Activated T-helper 2 cell treated with anti-CD3 and anti-CD28 coated beads, Interferon-gamma antibody, Interleukin-2, Interleukin-4, amounts not matched to agents 10 μg/mL and 5 μg/mL and 100 μg/mL, durations not matched to agents 14 hours and 24 hours and 36 hours (primary cell): Measurements from ENCODE around the gene ADGRG7. TPM values are rescaled to one million over a fixed set of nuclear protein-coding genes. Genes with fewer than 3 reads are reported as not detected.

ENCODE experiments used
- DNase-seq: peaks from one replicate; pipeline ENCODE4 v3.0.0; 2021; ENCODE audit warnings: low spot score
- H3K27ac Mint-ChIP-seq: one replicate; pipeline ENCODE4 v1.8.0; 2021; ENCODE audit warnings: mixed read lengths
- H3K27me3 Mint-ChIP-seq: one replicate; pipeline ENCODE4 v1.8.0; 2021; ENCODE audit warnings: low read depth, mixed read lengths
- H3K36me3 Mint-ChIP-seq: one replicate; pipeline ENCODE4 v1.8.0; 2021; ENCODE audit warnings: low read depth, mixed read lengths
- H3K4me1 Mint-ChIP-seq: one replicate; pipeline ENCODE4 v1.8.0; 2021; ENCODE audit warnings: low read depth, mixed read lengths
- H3K4me3 Mint-ChIP-seq: one replicate; pipeline ENCODE4 v1.8.0; 2021; ENCODE audit warnings: low read depth, mild to moderate bottlenecking, moderate library complexity, mixed read lengths
- H3K9me3 Mint-ChIP-seq: one replicate; pipeline ENCODE4 v1.8.0; 2021; ENCODE audit warnings: mixed read lengths
- intact Hi-C: fragments of 100-400 bp; cut with micrococcal nuclease; formaldehyde crosslinking; loops from one replicate; pipeline ENCODE4 v1.15.1; 2023
- total RNA-seq: library from RNA; stranded (reverse); gene quantifications from 2 replicates; pipeline ENCODE4 v1.2.3, GENCODE V29; 2022

ADGRG7 gene
- total RNA-seq, 1 donor from 2014 or later, result not detected

- Mint-ChIP-seq H3K27ac (no peak overlapping the region), H3K9me3 (no peaks in the 10 kb centered on the region), H3K36me3 (peaks cover 92% of the 10 kb centered on the region), H3K27me3 (no peaks in the 10 kb centered on the region), H3K4me3 (no peak overlapping the region), H3K4me1 (peaks cover 37% of the 10 kb centered on the region)
- DNase-seq, result no peak
- intact Hi-C loops, result loop anchor here (10.0 kb wide), 1 partner anchor 383 kb away; the partner anchor contains the start of gene NIT2
Measured at GRCh38 chr3:100717637-100718487, 108.5 kb downstream of the ADGRG7 start.

GRCh38 chr3:100719136-100719535, 109.7 kb downstream of the ADGRG7 start:
- no peaks in the 10 kb centered on the region for H3K9me3 Mint-ChIP-seq
- intact Hi-C loops, result loop anchor here (10.0 kb wide), 1 partner anchor 384 kb away; the partner anchor contains the start of gene NIT2
- H3K4me1 Mint-ChIP-seq, result peaks cover 32% of the 10 kb centered on the region
- H3K27ac Mint-ChIP-seq, result no peak overlapping the region
- peaks cover 89% of the 10 kb centered on the region for H3K36me3 Mint-ChIP-seq
- no peaks in the 10 kb centered on the region for H3K27me3 Mint-ChIP-seq
- no peak overlapping the region for H3K4me3 Mint-ChIP-seq
- no peak for DNase-seq

DNA sequence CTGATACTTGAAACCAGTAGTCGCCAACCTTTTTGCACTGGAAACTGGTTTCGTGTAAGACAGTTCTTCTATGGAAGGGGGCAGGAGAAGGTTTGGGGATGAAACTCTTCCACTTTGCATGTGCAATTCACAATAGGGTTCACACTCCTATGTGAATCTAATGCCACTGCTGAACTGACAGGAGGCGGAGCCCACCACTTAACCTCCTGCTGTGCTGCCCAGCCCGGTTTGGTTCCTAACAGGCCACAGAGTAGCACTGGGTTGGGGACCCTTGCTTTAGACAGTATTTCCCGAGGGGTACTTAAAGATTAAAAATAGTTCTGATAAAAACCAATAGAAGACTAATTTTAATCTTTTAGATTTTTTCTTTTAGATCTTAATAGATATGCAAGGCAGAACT, 111.0 kb downstream of the ADGRG7 start:
- intact Hi-C loops, result no loop called here
- H3K27ac Mint-ChIP-seq, result no peak overlapping the region
- peaks cover 77% of the 10 kb centered on the region for H3K36me3 Mint-ChIP-seq
- H3K9me3 Mint-ChIP-seq, result no peaks in the 10 kb centered on the region
- no peak overlapping the region for H3K4me3 Mint-ChIP-seq
- H3K27me3 Mint-ChIP-seq, result no peaks in the 10 kb centered on the region
- peaks cover 26% of the 10 kb centered on the region for H3K4me1 Mint-ChIP-seq
- DNase-seq, result no peak

DNA sequence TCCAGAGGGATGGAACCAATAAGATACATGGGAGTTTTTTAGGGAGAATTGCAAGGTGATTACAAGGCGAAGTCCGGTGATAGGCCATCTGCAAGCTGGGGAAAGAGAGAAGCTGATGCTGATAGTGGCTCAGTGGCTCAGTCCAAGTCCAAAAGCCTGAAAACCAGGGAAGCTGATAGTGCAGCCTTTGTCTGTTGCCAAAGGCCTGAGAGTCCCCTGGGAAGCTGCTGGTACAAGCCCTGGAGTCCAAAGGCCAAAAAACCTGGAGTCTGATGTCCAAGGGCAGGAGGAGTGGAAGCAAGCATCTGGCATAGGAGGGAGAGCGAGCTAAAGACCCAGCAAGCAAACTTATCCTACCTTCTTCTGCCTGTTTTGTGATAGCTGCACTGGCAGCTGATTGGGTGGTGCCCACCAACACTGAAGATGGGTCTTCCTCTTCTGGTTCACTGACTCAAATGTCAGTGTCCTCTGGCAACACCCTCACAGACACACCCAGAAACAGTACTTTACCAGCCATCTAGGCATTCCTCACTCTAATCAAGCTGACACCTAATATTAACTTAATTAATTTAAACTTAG, 116.6 kb downstream of the ADGRG7 start:
- intact Hi-C loops, result no loop called here
- Mint-ChIP-seq H3K9me3 (no peaks in the 10 kb centered on the region), H3K27ac (peak overlapping the region; percentile 11)

DNA sequence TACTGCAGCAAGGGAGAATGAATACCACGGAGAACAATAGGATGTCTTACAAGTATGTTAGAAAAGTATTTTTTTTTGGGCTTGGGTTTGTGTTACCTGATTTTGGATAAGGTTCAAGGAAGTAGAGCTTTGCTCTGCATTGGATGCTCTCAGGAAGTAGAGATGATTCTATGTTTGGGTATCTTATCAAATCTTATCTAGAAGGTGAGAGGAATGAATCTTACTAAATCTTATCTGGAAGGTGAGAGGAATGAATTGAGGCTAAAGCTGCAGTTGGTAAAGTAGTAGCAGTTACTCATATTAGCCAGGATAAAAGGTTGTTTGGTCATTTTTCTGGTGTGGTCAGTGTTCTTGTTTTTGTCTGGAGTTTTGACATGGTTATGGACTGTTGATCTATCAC, 117.3 kb downstream of the ADGRG7 start:
- Mint-ChIP-seq H3K36me3 (peaks cover 62% of the 10 kb centered on the region), H3K27ac (peak overlapping the region; percentile 54), H3K9me3 (no peaks in the 10 kb centered on the region), H3K4me3 (no peak overlapping the region), H3K4me1 (peaks cover 30% of the 10 kb centered on the region), H3K27me3 (no peaks in the 10 kb centered on the region)
- no peak for DNase-seq
- intact Hi-C loops, result no loop called here

More for the DNA sequence above, 116.6 kb downstream of the ADGRG7 start:
- Mint-ChIP-seq H3K27me3 (no peaks in the 10 kb centered on the region), H3K36me3 (peaks cover 64% of the 10 kb centered on the region), H3K4me1 (peaks cover 30% of the 10 kb centered on the region), H3K4me3 (no peak overlapping the region)
- DNase-seq, result no peak

DNA sequence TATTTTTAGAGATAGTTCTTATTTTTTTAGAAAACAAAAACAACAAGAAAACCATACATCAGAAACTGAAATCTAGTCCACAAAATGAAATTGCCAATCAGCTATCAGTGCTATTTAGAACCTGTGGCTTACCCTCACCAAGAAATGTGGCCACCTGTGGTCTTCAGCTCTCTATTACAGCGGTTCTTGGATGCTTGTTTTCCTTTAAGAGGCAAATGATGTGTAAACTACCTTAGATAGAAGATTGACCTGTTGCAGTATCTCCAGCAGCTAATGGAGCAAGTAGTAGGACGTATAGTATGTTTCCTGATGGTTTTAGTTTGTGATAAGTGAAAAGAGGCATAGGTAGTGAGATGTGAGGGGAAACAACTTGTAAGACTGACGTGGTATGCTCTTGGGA, 121.1 kb downstream of the ADGRG7 start:
- Mint-ChIP-seq H3K27ac (peak overlapping the region; percentile 36), H3K36me3 (peaks cover 71% of the 10 kb centered on the region), H3K4me3 (no peak overlapping the region), H3K27me3 (no peaks in the 10 kb centered on the region), H3K4me1 (peaks cover 40% of the 10 kb centered on the region), H3K9me3 (no peaks in the 10 kb centered on the region)
- intact Hi-C loops, result loop anchor here (10.0 kb wide), 1 partner anchor 266 kb away; no protein-coding TSS in a partner anchor
- DNase-seq, result no peak

GRCh38 chr3:100732435-100732834, 123.0 kb downstream of the ADGRG7 start:
- intact Hi-C loops, result loop anchor here (10.0 kb wide), 1 partner anchor 268 kb away; no protein-coding TSS in a partner anchor
- no peaks in the 10 kb centered on the region for H3K9me3 Mint-ChIP-seq
- H3K4me1 Mint-ChIP-seq, result peaks cover 31% of the 10 kb centered on the region
- peaks cover 71% of the 10 kb centered on the region for H3K36me3 Mint-ChIP-seq
- no peak overlapping the region for H3K27ac Mint-ChIP-seq
- H3K27me3 Mint-ChIP-seq, result no peaks in the 10 kb centered on the region
- no peak for DNase-seq
- H3K4me3 Mint-ChIP-seq, result no peak overlapping the region

GRCh38 chr3:100737334-100737733, 127.9 kb downstream of the ADGRG7 start:
- Mint-ChIP-seq H3K9me3 (no peaks in the 10 kb centered on the region), H3K36me3 (peaks cover 76% of the 10 kb centered on the region), H3K27me3 (no peaks in the 10 kb centered on the region), H3K4me3 (no peak overlapping the region), H3K27ac (peak overlapping the region; percentile 33), H3K4me1 (peaks cover 41% of the 10 kb centered on the region)
- no peak for DNase-seq
- intact Hi-C loops, result loop anchor here (2.0 to 10.0 kb wide), 3 partner anchors 60 to 645 kb away; no protein-coding TSS in a partner anchor

GRCh38 chr3:100740207-100740606, 130.8 kb downstream of the ADGRG7 start:
- peak overlapping the region; percentile 63 for H3K27ac Mint-ChIP-seq
- no peak for DNase-seq
- peaks cover 71% of the 10 kb centered on the region for H3K36me3 Mint-ChIP-seq
- no peak overlapping the region for H3K4me3 Mint-ChIP-seq
- no peaks in the 10 kb centered on the region for H3K27me3 Mint-ChIP-seq
- peaks cover 31% of the 10 kb centered on the region for H3K4me1 Mint-ChIP-seq
- intact Hi-C loops, result loop anchor here (1.0 to 2.0 kb wide), 3 partner anchors 30 to 431 kb away; no protein-coding TSS in a partner anchor
- no peaks in the 10 kb centered on the region for H3K9me3 Mint-ChIP-seq

- H3K4me1 Mint-ChIP-seq, result peaks cover 23% of the 10 kb centered on the region
- H3K27me3 Mint-ChIP-seq, result no peaks in the 10 kb centered on the region
- H3K9me3 Mint-ChIP-seq, result no peaks in the 10 kb centered on the region
- intact Hi-C loops, result no loop called here
- no peak overlapping the region for H3K4me3 Mint-ChIP-seq
- no peak overlapping the region for H3K27ac Mint-ChIP-seq
- peaks cover 69% of the 10 kb centered on the region for H3K36me3 Mint-ChIP-seq
- DNase-seq, result no peak
Measured at GRCh38 chr3:100743535-100743934, 134.1 kb downstream of the ADGRG7 start.

GRCh38 chr3:100744671-100745070, 135.3 kb downstream of the ADGRG7 start:
- intact Hi-C loops, result no loop called here
- peaks cover 19% of the 10 kb centered on the region for H3K4me1 Mint-ChIP-seq
- peaks cover 70% of the 10 kb centered on the region for H3K36me3 Mint-ChIP-seq
- no peak for DNase-seq
- no peaks in the 10 kb centered on the region for H3K27me3 Mint-ChIP-seq
- no peak overlapping the region for H3K27ac Mint-ChIP-seq
- no peaks in the 10 kb centered on the region for H3K9me3 Mint-ChIP-seq
- H3K4me3 Mint-ChIP-seq, result no peak overlapping the region
